GM12801 (cell line): ENCODE results near the gene BTRC.
A peak's percentile ranks its signal among the peaks of the same experiment; 100 is the strongest.

Source experiments
- TF ChIP-seq, protein P1 (sequence below): IDR thresholded peaks from one replicate; pipeline ENCODE4 v1.5.1; 2011; ENCODE audit warnings: control low read depth; ENCODE audit not compliant: insufficient read length; ENCODE audit errors: extremely low read depth

The BTRC gene

GRCh38 chr10:101453791-101454718 lies 100.1 kb downstream of the BTRC start:
- TF ChIP-seq, protein P1, sequence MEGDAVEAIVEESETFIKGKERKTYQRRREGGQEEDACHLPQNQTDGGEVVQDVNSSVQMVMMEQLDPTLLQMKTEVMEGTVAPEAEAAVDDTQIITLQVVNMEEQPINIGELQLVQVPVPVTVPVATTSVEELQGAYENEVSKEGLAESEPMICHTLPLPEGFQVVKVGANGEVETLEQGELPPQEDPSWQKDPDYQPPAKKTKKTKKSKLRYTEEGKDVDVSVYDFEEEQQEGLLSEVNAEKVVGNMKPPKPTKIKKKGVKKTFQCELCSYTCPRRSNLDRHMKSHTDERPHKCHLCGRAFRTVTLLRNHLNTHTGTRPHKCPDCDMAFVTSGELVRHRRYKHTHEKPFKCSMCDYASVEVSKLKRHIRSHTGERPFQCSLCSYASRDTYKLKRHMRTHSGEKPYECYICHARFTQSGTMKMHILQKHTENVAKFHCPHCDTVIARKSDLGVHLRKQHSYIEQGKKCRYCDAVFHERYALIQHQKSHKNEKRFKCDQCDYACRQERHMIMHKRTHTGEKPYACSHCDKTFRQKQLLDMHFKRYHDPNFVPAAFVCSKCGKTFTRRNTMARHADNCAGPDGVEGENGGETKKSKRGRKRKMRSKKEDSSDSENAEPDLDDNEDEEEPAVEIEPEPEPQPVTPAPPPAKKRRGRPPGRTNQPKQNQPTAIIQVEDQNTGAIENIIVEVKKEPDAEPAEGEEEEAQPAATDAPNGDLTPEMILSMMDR: no peak

DNA sequence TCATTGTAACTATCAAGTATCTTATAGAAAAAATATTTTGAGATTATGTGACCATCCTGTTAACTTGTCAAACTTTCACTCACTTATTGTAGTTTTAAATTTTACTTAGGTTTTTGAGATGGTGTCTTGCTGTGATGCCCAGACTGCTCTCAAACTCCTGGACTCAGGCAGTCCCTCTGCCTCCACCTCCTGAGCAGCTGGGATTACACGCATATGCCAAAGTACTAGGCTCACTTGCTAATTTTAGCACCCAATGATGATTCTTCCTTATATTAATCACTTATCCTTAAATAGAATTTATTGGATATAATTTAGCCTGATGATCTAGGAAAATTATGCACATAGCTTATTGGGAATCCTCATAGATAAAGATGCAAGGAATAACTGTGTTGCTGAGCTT lies 104.9 kb downstream of the BTRC start:
- TF ChIP-seq, protein P1: no peak

DNA sequence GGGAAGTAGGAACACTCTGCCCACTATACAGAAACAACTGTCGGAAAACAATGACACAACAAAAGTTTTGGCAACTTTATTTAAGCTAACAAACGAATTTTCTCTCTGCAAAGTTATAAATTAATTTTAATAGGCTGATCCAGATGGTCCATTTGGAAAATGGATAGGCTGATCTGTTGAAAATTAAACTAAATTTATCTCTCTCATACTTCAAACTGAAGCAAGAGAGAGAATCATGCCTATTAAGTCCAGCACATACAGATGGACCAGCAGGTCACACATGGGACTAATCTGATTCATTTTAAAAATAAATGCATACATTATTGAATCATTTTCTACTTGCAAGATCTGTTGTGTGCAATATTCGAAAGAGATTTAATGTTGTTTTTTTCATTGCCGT lies 110.1 kb downstream of the BTRC start:
- TF ChIP-seq, protein P1: no peak

DNA sequence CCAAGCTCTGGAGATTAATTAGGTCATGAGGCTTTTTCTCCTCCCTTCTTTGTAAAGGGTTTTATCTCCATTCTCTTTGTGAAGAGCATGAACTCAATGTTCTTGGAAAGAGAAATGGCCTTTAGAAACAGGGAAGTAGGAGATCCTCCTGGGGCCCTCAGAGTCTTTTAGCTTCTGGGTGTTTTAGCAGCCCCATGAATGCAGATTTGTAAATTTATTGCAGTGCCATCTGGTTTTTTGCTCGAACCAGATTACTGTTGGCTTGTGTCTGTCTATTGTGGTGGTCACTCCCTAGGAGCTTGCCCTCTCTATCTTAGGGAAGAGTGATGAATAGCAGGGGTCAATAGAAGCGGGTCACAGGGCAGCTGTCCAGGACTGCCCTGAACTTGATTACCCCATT lies 110.6 kb downstream of the BTRC start:
- TF ChIP-seq, protein P1: no peak

DNA sequence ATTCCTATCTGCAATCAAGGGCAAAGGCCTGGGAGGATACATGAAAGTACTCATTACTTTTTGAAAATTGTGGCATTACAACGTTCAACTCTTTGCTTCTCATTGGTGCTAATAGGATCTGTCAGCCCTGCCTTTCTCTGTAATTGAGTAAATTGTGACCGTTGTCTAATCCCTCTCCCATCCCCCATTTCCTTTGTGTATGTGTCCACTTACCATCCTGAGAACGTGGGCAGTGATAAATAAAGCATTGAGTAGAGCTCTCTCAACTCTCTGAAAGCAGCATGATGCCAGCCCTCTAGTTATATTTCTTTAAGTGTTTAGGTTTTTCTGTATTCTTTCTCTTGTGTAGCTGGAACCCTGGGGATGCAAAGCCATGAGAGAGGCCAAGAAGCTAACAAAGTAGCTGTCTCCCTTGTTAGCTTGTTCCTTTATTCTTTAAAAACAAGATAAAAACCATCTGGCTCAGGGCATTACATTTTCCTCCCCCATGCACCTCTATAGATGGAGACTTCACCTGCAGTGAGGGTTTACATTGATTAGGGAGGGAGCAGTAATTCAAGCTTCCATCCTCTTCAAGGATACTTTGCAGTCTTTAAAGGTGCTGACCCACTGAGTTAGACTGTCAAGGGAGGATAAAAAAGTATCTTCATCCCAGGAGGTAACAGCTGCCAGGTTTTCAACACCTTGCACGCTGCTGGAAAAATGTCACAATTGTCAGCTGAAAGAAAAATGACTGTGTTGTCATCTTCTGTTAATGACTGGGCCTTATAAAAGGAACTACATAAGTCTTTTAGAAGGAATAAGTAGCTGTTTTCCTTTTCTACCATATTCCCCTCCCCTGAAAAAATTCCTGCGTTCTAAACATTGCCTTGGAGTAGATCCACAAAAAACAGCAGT lies 112.3 kb downstream of the BTRC start:
- TF ChIP-seq, protein P1: no peak

GRCh38 chr10:101467286-101467770 lies 113.4 kb downstream of the BTRC start:
- TF ChIP-seq, protein P1: peak; percentile 73

GRCh38 chr10:101468159-101468558 lies 114.2 kb downstream of the BTRC start:
- TF ChIP-seq, protein P1: no peak
